Muscle of leg (tissue), 11 donors: ENCODE results near the gene ABCB1. TPM values are rescaled to one million over a fixed set of nuclear protein-coding genes. Genes with fewer than 3 reads are reported as not detected.
"Not testable (repeated sequence)": the region's sequence is repeated elsewhere in the genome, so short reads cannot be mapped to it uniquely, and the experiment has no call there.

Experiments
- DNase-seq: peaks from one replicate; pipeline ENCODE4 v3.0.0; 2013
- H3K27ac ChIP-seq: one replicate; pipeline ENCODE4 v1.5.1; 2013; ENCODE audit warnings: mild to moderate bottlenecking, low read length, control low read depth
- H3K27me3 ChIP-seq: one replicate; pipeline ENCODE4 v1.6.1; 2013; ENCODE audit warnings: low read length; ENCODE audit not compliant: control insufficient read depth, insufficient read depth
- H3K36me3 ChIP-seq: one replicate; pipeline ENCODE4 v1.6.1; 2013; ENCODE audit warnings: low read length; ENCODE audit not compliant: control insufficient read depth, insufficient read depth
- H3K4me1 ChIP-seq: one replicate; pipeline ENCODE4 v1.6.1; 2013; ENCODE audit warnings: low read length; ENCODE audit not compliant: control insufficient read depth, insufficient read depth
- H3K4me3 ChIP-seq: one replicate; pipeline ENCODE4 v1.5.1; 2013; ENCODE audit warnings: low read length, control low read depth
- H3K9me3 ChIP-seq: replicated peaks from 2 replicates; pipeline ENCODE4 v1.6.1; 2013; ENCODE audit warnings: low read depth, low read length; ENCODE audit not compliant: control insufficient read depth
- WGBS: methylation state at CpG from one replicate; pipeline ENCODE4 v1.1.5; 2013; ENCODE audit warnings: missing lambda C conversion rate; ENCODE audit not compliant: insufficient coverage; 5-methylcytosine and 5-hydroxymethylcytosine counted together
- polyA plus RNA-seq, 8 donors: library from polyadenylated mRNA; unstranded; fragments of 120-200 nt; gene quantifications; one replicate each; pipeline versions ENCODE4 v1.2.1 to v1.2.3, GENCODE V29; 2013; ENCODE audit warnings: inconsistent platforms in 1 of 8, low replicate concordance in 1 of 8; ENCODE audit not compliant: insufficient read length in 8 of 8, insufficient read depth in 1 of 8
- total RNA-seq: library from RNA; stranded (reverse); fragments of 120-200 nt; gene quantifications from one replicate; pipeline ENCODE4 v1.2.4, GENCODE V29; 2013

Gene ABCB1
- total and polyA plus RNA-seq, 9 donors: 0.16 to 0.60 (median 0.42) TPM

DNA sequence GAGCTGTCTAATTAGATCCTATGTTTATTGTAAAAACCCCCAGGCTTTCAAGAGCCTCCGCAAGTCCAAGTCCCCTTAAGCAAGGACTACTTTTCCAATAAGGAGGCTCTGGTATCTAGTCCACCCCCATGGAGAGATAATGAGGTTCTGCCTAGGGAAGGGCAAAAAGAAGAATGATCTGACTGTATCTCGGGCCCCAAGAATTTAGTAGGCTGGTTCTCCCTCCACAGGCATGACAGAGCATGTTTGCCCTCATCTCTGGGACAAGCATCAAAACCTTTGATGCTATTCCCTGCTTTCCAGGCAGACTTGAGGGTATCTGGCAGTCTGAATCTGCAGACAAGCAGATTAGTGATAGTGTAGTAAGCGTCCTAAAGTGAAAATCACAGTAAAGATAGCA is 19.0 kb downstream of the ABCB1 start:
- Histone ChIP-seq H3K4me3 (no peak overlapping the region), H3K4me1 (no peaks in the 10 kb centered on the region), H3K9me3 (no peaks in the 10 kb centered on the region), H3K27me3 (no peaks in the 10 kb centered on the region), H3K27ac (no peak overlapping the region), H3K36me3 (no peaks in the 10 kb centered on the region)
- 79% methylated on average over 2 of the region's 3 CpGs for WGBS
- DNase-seq: no peak

DNA sequence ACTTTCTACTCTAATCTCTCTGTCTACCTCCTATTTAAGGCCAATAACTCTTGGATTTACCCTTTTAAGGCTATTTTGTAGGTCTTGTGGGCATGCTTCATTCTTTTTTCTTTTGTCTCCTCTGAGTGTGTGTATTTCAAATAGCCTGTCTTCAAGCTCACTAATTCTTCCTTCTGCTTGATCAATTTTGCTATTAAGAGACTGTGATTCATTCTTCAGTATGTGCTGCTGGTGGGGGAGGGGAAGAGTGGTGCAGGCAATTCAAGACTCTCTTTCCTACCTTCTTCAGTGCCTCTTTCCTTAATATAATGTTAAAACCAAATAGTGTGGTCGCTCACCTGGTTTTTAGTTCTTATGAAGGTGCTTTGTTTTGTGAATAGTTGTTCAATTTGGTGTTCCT is 20.0 kb downstream of the ABCB1 start:
- no peaks in the 10 kb centered on the region for H3K27me3 ChIP-seq
- no peak overlapping the region for H3K4me3 ChIP-seq
- H3K36me3 ChIP-seq: no peaks in the 10 kb centered on the region
- H3K9me3 ChIP-seq: no peaks in the 10 kb centered on the region
- WGBS: no CpG with 5 or more reads among the region's 1 CpG
- no peaks in the 10 kb centered on the region for H3K4me1 ChIP-seq
- H3K27ac ChIP-seq: no peak overlapping the region
- DNase-seq: no peak

DNA sequence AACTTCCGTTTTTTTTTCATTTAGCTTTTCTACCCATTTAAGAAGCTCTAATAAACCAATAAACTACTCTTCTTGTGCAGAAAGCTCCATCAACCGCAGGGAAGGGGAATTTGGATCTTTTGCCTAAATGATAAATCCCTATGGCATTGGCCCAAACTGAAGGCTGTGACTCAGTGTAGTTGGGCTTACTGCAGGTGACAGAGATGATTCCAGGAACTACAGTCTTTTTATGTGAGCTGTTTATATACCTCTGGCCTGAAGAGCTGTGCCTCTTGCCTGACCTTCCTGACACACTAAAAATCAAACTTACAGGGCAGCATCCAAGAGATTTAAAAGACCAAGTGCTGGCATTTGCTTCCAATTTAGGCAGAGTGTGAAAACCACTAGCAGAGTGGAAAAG is 25.2 kb downstream of the ABCB1 start:
- no peak for DNase-seq
- Histone ChIP-seq H3K27me3 (no peaks in the 10 kb centered on the region), H3K4me1 (no peaks in the 10 kb centered on the region), H3K27ac (no peak overlapping the region), H3K9me3 (no peaks in the 10 kb centered on the region), H3K36me3 (no peaks in the 10 kb centered on the region), H3K4me3 (no peak overlapping the region)
- WGBS: no CpG with 5 or more reads among the region's 2 CpGs

DNA sequence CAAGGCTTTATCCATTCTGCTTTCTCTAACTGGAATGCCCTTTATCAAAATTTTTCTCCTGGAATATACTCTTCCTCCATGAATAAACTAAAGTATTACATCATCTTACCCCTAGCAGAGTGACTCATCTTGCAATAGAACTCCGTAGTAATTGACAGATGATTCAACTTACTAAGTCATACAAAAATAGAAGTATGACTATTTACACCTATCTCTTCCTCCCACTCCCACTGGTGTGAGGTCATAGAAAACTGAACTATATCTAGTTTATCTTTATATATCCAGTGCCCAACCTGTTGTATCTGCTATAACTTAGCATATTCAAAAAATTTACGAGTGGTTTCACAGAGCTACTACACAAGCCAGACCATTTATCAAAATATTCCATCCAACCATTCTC is 26.1 kb downstream of the ABCB1 start:
- no peaks in the 10 kb centered on the region for H3K27me3 ChIP-seq
- no CpG with 5 or more reads among the region's 2 CpGs for WGBS
- H3K27ac ChIP-seq: no peak overlapping the region
- H3K9me3 ChIP-seq: no peaks in the 10 kb centered on the region
- H3K4me3 ChIP-seq: no peak overlapping the region
- no peaks in the 10 kb centered on the region for H3K4me1 ChIP-seq
- no peaks in the 10 kb centered on the region for H3K36me3 ChIP-seq
- no peak for DNase-seq

DNA sequence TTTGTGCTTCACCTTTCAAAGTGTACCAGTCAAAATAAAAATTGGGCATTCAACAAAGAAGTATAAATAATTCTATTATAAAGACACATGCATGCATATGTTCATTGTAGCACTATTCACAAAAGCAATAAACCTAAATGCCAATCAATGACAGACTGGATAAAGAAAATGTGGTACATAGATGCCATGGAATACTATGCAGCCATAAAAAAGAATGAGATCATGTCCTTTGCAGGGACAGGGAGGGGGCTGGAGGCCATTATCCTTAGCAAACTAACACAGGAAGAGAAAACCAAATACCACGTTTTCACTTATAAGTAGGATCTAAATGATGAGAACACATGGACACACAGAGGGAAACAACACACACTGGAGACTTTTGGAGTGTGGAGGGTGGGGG is 28.2 kb downstream of the ABCB1 start:
- H3K4me1 ChIP-seq, DNase-seq, H3K27ac ChIP-seq, H3K36me3 ChIP-seq, H3K4me3 ChIP-seq, H3K27me3 ChIP-seq, H3K9me3 ChIP-seq: not testable (repeated sequence)
- WGBS: no CpG with 5 or more reads among the region's 1 CpG

DNA sequence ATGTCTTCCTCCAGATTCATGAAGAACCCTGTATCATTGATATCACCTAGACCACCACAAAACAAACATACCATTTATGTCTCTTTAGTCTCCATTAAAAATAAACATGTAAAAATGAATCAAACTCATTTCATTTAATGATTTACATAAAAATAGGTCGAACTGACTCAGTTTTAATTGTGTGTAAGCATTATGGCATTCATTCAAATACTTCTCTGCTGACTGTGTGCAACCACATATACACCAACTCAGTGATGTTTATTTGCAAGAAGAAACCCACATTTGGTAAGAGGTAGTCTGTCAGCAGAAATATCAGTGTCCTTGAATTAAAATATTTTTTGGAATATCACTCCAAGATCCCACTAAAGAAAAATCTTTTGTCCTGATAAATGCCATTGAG is 30.5 kb downstream of the ABCB1 start:
- H3K9me3 ChIP-seq: no peaks in the 10 kb centered on the region
- no peak for DNase-seq
- no peaks in the 10 kb centered on the region for H3K36me3 ChIP-seq
- H3K4me1 ChIP-seq: no peaks in the 10 kb centered on the region
- no peak overlapping the region for H3K27ac ChIP-seq
- H3K4me3 ChIP-seq: no peak overlapping the region
- no CpG with 5 or more reads among the region's 1 CpG for WGBS
- H3K27me3 ChIP-seq: no peaks in the 10 kb centered on the region

DNA sequence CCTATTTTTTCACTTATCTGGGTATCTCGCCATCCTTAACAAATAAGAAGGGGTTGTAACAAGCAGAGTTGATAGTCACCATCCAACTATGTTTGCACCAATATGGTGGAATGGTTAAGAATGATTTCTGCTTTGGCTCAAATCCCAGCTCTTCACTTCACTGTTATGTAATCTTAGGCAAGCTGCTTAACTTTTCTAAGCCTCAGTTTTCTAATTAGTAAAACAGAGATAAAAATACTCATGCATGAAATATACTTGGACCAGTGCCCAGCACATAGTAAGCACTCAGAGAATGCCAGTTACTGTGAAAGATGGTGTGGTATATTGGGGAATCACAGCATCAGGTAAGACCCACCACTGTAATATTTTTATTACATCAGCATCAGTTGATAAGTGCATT is 33.6 kb downstream of the ABCB1 start:
- Histone ChIP-seq H3K4me3 (no peak overlapping the region), H3K9me3 (no peaks in the 10 kb centered on the region), H3K27ac (no peak overlapping the region), H3K27me3 (no peaks in the 10 kb centered on the region), H3K36me3 (no peaks in the 10 kb centered on the region), H3K4me1 (no peaks in the 10 kb centered on the region)
- no CpG with 5 or more reads among the region's 1 CpG for WGBS
- no peak for DNase-seq

DNA sequence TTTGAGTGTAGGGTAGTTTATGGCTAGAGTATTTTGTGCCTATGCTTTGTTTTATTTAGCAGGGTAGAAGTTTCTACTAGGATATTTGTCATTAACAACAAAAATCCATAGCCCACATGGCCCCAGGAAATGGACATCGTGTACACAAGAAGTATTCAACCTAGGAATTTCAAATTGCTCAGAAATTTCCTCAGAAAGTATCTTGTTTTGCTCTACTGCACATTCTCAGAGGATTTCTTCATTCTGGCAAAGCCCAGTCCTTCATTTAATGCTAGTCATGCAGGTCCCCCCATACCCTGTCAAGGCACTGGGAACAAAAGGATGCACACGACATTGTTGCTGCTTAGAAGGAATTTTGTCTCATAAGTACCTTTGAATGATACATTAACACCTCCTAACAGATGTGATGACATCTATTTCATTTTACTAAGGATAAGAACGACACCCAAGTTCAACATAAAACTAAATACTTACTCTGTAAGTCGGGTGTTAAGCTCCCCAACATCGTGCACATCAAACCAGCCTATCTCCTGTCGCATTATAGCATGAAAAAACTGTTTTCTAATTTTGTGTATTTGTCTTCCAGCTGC is 34.3 kb downstream of the ABCB1 start:
- no peaks in the 10 kb centered on the region for H3K36me3 ChIP-seq
- no peak overlapping the region for H3K4me3 ChIP-seq
- H3K9me3 ChIP-seq: no peaks in the 10 kb centered on the region
- WGBS: 90% methylated on average over 2 of the region's 6 CpGs
- H3K27ac ChIP-seq: no peak overlapping the region
- H3K27me3 ChIP-seq: no peaks in the 10 kb centered on the region
- DNase-seq: no peak
- H3K4me1 ChIP-seq: no peaks in the 10 kb centered on the region

DNA sequence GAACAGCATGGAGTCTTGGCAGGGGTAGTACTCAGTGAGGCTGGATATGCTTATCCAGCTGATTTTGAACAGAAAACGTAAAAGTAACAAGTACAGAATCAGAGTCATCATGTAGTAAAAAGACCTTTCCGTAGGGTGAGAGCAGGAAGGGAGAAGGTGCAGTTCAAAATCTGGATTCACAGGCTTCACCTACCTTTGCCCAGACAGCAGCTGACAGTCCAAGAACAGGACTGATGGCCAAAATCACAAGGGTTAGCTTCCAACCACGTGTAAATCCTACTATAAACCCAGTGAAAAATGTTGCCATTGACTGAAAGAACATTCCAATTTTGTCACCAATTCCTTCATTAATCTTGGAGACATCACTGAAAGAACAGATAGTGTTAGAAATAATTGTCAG is 34.8 kb downstream of the ABCB1 start:
- H3K36me3 ChIP-seq: no peaks in the 10 kb centered on the region
- H3K4me1 ChIP-seq: no peaks in the 10 kb centered on the region
- 71% methylated on average over 1 of the region's 3 CpGs for WGBS
- DNase-seq: no peak
- H3K9me3 ChIP-seq: no peaks in the 10 kb centered on the region
- no peak overlapping the region for H3K4me3 ChIP-seq
- no peak overlapping the region for H3K27ac ChIP-seq
- H3K27me3 ChIP-seq: no peaks in the 10 kb centered on the region

DNA sequence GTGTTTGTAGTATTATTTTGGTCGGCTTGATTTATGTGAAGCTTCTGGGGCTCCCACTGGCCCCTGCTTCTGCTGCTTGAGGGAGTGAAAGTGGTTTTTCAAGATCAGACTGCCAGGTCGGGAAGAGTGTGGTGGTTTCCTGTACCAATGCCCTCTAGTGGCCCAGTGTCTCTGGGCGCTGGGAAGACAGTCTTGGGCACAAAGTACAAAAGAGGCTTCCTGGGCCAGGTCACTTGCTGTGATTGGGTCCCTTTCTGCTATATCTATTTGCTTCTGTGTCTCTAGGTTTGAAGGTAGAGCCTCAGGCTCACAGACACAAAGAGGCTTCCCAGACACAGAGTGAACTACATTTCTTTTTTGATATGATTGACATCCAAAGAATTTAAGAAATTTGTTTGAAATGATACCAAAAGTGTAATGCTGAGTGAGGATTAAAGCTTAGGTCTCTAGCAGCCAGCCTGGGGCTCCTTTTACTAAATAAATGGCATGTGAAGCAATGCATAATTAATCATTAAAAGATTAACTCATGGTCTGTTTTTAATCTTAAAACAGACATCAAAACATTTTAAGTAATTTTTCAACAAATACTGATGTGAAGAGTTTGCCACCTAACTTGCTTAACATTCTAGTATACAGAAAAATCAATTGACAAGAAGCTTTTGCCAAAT is 36.3 kb downstream of the ABCB1 start:
- DNase-seq: no peak
- no peaks in the 10 kb centered on the region for H3K27me3 ChIP-seq

DNA sequence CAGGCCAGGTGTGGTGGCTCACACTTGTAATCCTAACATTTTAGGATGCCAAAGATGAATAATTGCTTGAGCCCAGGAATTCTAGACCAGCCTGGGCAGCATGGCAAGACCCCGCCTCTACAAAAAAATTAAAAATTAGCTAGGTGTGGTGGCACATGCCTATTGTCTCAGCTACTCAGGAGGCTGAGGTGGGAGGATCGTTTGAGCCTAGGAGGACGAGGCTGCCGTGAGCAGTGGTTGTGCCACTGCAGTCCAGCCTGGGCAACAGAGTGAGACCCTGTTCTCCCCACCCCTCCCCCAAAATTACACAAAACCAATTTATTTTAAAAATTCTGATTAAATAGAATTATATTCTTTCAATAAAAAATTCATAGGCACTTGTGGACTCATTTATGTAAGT is 39.0 kb downstream of the ABCB1 start:
- H3K4me3 ChIP-seq: no peak overlapping the region

More for the DNA sequence above, 36.3 kb downstream of the ABCB1 start:
- Histone ChIP-seq H3K4me1 (no peaks in the 10 kb centered on the region), H3K27ac (no peak overlapping the region), H3K4me3 (no peak overlapping the region), H3K9me3 (no peaks in the 10 kb centered on the region), H3K36me3 (no peaks in the 10 kb centered on the region)
- WGBS: 36% methylated on average over 2 of the region's 3 CpGs

More for the DNA sequence above, 39.0 kb downstream of the ABCB1 start:
- WGBS: 80% methylated on average over 1 of the region's 4 CpGs
- Histone ChIP-seq H3K36me3 (no peaks in the 10 kb centered on the region), H3K27ac (no peak overlapping the region), H3K9me3 (no peaks in the 10 kb centered on the region), H3K4me1 (no peaks in the 10 kb centered on the region), H3K27me3 (no peaks in the 10 kb centered on the region)
- no peak for DNase-seq
